ENCODE data around the gene SLC22A9. TPM values are rescaled to one million over a fixed set of nuclear protein-coding genes. Genes with fewer than 3 reads are reported as not detected.
"Not testable (repeated sequence)": the region's sequence is repeated elsewhere in the genome, so short reads cannot be mapped to it uniquely, and the experiment has no call there.

Gene SLC22A9
- total RNA-seq, 1 experiment from 2014 or later: not detected

DNA sequence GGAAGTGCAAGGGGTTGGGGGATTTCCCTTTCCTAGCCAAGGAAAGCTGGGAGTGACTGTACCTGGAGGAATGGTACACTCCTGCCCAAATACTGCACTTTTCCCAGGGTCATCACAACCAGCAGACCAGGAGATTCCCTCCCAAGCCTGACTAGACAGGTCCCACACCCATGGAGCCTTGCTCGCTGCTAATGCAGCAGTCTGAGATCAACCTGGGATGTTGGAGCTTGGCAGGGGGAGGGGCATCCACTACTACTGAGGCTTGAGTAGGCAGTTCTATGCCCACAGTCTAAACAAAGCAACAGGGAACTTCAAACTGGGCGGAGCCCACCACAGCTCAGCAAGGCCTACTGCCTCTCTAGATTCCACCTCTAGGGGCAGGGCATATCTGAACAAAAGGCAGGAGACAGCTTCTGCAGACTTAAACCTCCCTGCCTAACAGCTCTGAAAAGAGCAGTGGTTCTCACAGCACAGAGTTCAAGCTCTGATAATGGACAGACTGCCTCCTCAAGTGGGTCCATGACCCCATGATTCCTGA is 58.5 kb downstream of the SLC22A9 start:
- Histone ChIP-seq H3K36me3 (no peaks in the 10 kb centered on the region), H3K4me3 (no peak overlapping the region), H3K9me3 (no peaks in the 10 kb centered on the region), H3K27me3 (peaks cover 14% of the 10 kb centered on the region)
- no peak for DNase-seq

DNA sequence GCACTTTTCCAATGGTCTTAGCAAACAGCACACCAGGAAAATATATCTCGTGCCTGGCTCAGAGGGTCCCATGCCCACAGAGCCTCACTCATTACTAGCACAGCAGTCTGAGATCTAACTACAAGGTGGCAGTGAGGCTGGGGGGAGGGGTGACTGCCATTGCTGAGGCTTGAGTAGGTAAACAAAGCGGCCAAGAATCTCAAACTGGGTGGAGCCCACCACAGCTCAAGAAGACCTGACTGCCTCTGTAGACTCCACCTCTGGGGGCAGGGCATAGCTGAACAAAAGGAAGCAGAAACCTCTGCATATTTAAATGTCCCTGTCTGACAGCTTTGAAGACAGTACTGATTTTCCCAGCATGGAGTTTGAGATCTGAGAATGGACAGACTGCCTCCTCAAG is 61.1 kb downstream of the SLC22A9 start:
- not testable (repeated sequence) for DNase-seq, H3K4me3 ChIP-seq, H3K36me3 ChIP-seq, H3K9me3 ChIP-seq
- H3K27me3 ChIP-seq: peaks cover 15% of the 10 kb centered on the region

DNA sequence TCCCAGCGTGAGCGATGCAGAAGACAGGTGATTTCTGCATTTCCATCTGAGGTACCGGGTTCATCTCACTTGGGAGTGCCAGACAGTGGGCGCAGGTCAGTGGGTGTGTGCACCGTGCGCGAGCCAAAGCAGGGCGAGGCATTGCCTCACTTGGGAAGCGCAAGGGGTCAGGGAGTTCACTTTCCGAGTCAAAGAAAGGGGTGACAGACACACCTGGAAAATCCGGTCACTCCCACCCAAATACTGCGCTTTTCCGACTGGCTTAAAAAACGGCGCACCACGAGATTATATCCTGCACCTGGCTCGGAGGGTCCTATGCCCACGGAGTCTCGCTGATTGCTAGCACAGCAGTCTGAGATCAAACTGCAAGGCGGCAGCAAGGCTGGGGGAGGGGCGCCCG is 65.8 kb downstream of the SLC22A9 start:
- not testable (repeated sequence) for H3K36me3 ChIP-seq, H3K4me3 ChIP-seq, H3K9me3 ChIP-seq, DNase-seq, H3K27me3 ChIP-seq

DNA sequence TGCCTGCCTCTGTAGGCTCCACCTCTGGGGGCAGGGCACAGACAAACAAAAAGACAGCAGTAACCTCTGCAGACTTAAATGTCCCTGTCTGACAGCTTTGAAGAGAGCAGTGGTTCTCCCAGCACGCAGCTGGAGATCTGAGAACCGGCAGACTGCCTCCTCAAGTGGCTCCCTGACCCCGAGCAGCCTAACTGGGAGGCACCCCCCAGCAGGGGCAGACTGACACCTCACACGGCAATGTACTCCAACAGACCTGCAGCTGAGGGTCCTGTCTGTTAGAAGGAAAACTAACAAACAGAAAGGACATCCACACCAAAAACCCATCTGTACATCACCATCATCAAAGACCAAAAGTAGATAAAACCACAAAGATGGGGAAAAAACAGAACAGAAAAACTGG is 66.2 kb downstream of the SLC22A9 start:
- H3K27me3 ChIP-seq, H3K9me3 ChIP-seq, DNase-seq, H3K36me3 ChIP-seq, H3K4me3 ChIP-seq: not testable (repeated sequence)

DNA sequence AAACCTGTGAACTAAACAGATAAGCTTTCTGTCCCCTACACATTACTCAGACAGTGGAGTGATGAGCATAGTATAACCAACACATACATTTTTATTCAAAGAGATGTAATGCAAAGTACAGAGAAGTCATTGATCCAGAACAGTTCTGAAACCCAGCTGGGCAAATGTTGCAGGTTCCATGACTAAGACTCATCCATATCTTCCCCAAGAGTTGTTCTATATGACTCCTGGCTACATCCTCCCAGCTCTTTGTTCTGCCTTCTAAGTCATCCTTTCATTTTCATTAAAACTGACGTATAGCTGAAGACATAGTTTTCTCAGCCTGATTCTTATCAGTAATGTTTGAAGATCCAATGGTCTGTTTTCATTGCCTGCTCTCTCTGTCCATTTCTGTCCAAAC is 74.1 kb downstream of the SLC22A9 start:
- no peak for DNase-seq
- no peaks in the 10 kb centered on the region for H3K36me3 ChIP-seq
- no peak overlapping the region for H3K4me3 ChIP-seq
- H3K9me3 ChIP-seq: no peaks in the 10 kb centered on the region
- no peaks in the 10 kb centered on the region for H3K27me3 ChIP-seq

DNA sequence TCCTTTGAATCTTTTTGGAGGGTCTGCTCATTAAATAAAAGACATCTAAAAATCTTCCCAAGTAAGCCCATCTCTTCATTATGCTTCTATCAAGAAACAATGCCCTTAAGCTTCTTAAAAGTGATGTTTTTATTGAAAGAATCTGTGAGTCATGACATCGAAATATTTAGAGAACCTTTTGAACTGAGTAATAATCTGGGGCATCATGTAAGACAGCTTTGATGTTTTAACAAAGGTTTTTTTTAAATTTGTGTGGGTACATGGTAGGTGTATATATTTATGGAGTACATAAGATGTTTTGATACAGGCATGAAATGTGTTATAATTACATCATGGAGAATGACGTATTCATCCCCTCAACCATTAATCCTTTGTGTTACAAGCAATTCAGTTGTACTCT is 74.6 kb downstream of the SLC22A9 start:
- no peak for DNase-seq
- Histone ChIP-seq H3K9me3 (no peaks in the 10 kb centered on the region), H3K27me3 (no peaks in the 10 kb centered on the region), H3K36me3 (no peaks in the 10 kb centered on the region), H3K4me3 (no peak overlapping the region)

DNA sequence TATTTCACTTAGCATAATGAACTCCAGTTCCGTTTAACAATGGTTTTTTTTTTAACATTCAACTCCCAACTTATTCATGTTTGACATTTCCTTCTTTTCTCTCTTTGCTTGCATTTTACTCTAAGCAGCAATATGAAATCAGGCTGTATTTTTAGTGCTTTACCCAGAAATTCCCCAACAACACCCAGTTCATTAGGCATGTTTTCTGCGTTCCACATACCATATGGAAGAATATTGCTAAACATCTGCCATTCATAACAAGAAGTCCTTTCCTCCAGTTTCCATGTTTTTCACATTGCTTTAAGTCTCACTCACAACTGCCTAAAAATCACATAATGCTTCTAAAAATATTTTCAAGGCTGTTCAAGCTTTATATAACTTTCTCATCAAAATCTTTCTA is 75.5 kb downstream of the SLC22A9 start:
- H3K9me3 ChIP-seq: no peaks in the 10 kb centered on the region
- no peak for DNase-seq
- no peak overlapping the region for H3K4me3 ChIP-seq
- no peaks in the 10 kb centered on the region for H3K27me3 ChIP-seq
- no peaks in the 10 kb centered on the region for H3K36me3 ChIP-seq

DNA sequence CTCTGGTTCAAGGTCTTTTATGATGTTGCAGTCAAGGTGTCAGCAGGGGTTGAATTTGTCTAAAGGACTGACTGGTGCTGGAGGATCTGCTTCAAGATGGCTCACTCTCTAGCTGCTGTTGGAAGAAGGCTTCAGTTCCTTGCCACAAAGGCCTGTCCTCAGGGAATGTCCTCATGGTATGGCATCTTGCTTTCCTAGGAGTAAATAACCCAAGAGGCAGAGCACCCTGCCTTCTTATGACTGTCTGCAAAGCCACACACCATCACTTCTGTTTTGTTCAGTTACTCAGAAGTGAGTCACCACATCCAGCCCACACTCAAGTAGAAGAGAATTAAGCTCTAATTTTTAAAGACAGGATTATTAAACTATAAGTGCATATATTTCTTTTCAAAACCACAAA is 76.1 kb downstream of the SLC22A9 start:
- DNase-seq: no peak
- no peak overlapping the region for H3K4me3 ChIP-seq
- no peaks in the 10 kb centered on the region for H3K36me3 ChIP-seq
- H3K27me3 ChIP-seq: peaks cover 4% of the 10 kb centered on the region
- no peaks in the 10 kb centered on the region for H3K9me3 ChIP-seq

DNA sequence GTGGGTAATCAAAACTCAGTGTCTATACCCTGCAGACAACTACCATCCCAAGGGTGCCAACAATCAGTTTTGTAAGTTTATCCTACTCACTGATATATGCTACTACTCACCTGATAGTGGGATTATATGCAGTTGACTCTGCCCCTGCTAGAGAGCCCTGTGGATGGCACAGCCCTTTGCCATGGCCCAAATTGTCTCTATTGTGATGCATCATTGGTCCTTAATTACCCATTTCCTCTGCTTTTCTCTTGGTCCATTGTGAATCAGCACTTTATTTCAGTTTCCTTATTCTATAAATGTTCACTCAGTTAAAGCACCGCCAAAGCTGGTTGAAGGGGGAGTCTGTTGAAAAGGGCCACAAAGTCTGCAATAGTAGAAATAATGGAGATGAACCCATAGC is 79.1 kb downstream of the SLC22A9 start:
- peaks cover 4% of the 10 kb centered on the region for H3K27me3 ChIP-seq
- H3K4me3 ChIP-seq: no peak overlapping the region
- no peak for DNase-seq
- no peaks in the 10 kb centered on the region for H3K9me3 ChIP-seq
- no peaks in the 10 kb centered on the region for H3K36me3 ChIP-seq

DNA sequence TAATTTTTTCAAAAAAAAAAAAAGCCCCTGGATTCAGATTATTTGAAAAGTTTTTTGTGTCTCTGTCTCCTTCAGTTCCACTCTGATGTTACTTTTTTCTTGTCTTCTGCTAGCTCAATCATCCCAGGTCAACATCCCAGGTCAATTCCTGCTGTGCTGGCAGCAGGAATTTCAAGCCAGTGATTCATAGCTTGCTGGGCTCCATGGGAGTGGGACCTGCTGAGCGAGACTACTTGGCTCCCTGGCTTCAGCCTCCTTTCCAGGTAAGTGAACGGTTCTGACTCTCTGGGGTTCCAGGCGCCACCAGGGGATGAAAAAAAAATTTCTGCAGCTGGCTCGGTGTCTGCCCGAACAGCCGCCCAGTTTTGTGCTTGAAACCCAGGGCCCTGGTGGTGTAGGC is 90.0 kb downstream of the SLC22A9 start:
- Histone ChIP-seq H3K36me3 (no peaks in the 10 kb centered on the region), H3K9me3 (no peaks in the 10 kb centered on the region), H3K4me3 (no peak overlapping the region), H3K27me3 (peaks cover 6% of the 10 kb centered on the region; the same call in 1 of the 2 replicates)
- peak; percentile 8 for DNase-seq

Other genes starting within 250 kb of the SLC22A9 start
- not detected in 2 replicates for gene SLC22A24, start 225.6 kb upstream of the SLC22A9 start, total RNA-seq (2014; rRNA removed; shearing (Covaris generic); ENCODE audit: low replicate concordance)
- gene SLC22A25, start 126.2 kb upstream of the SLC22A9 start, total RNA-seq (2014; rRNA removed; shearing (Covaris generic); ENCODE audit: low replicate concordance): not detected in 2 replicates
- not detected in 2 replicates for gene PLAAT5, start 121.4 kb downstream of the SLC22A9 start, total RNA-seq (2014; rRNA removed; shearing (Covaris generic); ENCODE audit: low replicate concordance)
- 1.5 and 2.0 TPM in 2 replicates for gene LGALS12, start 136.3 kb downstream of the SLC22A9 start, total RNA-seq (2014; rRNA removed; shearing (Covaris generic); ENCODE audit: low replicate concordance)
- gene PLAAT4, start 167.0 kb downstream of the SLC22A9 start, total RNA-seq (2014; rRNA removed; shearing (Covaris generic); ENCODE audit: low replicate concordance): 33.9 and 56.1 TPM in 2 replicates
- gene PLAAT2, start 193.6 kb downstream of the SLC22A9 start, total RNA-seq (2014; rRNA removed; shearing (Covaris generic); ENCODE audit: low replicate concordance): not detected in 2 replicates
- 13.6 and 28.8 TPM in 2 replicates for gene PLAAT3, start 244.6 kb downstream of the SLC22A9 start, total RNA-seq (2014; rRNA removed; shearing (Covaris generic); ENCODE audit: low replicate concordance)